Common myeloid progenitor, CD34-positive (primary cell): ENCODE data around the gene MMS22L. TPM values are rescaled to one million over a fixed set of nuclear protein-coding genes. Genes with fewer than 3 reads are reported as not detected.
A peak's percentile ranks its signal among the peaks of the same experiment; 100 is the strongest.

Experiments
- CTCF ChIA-PET: fragments of 350-600 bp; sonication (Branson Sonifier 250); formaldehyde crosslinking; loops from one replicate; lab custom pipeline; 2021; ENCODE audit warnings: antibody characterized with exemption; lab: Charles Lee
- POLR2A ChIA-PET: fragments of 350-600 bp; sonication (Branson Sonifier 250); formaldehyde crosslinking; loops from one replicate; lab custom pipeline; 2021; ENCODE audit warnings: antibody characterized with exemption; lab: Charles Lee
- DNase-seq, 3 donors: peaks; one replicate each; pipeline versions ENCODE4 v3.0.0 to v3.0.0-alpha.2; 2013
- H3K27ac ChIP-seq, 2 experiments: 1 replicate in 1 of 2; 2 replicates in 1 of 2; pipeline ENCODE4 v1.7.0; 2013; ENCODE audit warnings: inconsistent platforms in 2 of 2, low read length in 2 of 2, mild to moderate bottlenecking in 2 of 2, low read depth in 1 of 2, moderate library complexity in 1 of 2; ENCODE audit not compliant: severe bottlenecking in 2 of 2, insufficient read depth in 1 of 2, poor library complexity in 1 of 2
- H3K27me3 ChIP-seq, 5 experiments: replicated peaks in 2 of 5; 1 replicate in 3 of 5; 2 replicates in 2 of 5; pipeline versions ENCODE4 v1.6.1 to v1.7.0; 2013; ENCODE audit warnings: low read length in 4 of 5, mild to moderate bottlenecking in 2 of 5, moderate library complexity in 2 of 5, inconsistent platforms in 1 of 5; ENCODE audit not compliant: insufficient read depth in 5 of 5, control insufficient read depth in 4 of 5
- H3K36me3 ChIP-seq, 4 experiments: 1 replicate in 2 of 4; 2 replicates in 2 of 4; pipeline versions ENCODE4 v1.6.1 to v1.7.0; 2013; ENCODE audit warnings: low read length in 3 of 4, control low read depth in 1 of 4, mild to moderate bottlenecking in 1 of 4; ENCODE audit not compliant: control insufficient read depth in 4 of 4, insufficient read depth in 4 of 4
- H3K4me1 ChIP-seq, 4 experiments: 1 replicate in 3 of 4; 2 replicates in 1 of 4; pipeline versions ENCODE4 v1.6.1 to v1.7.1; 2013; ENCODE audit warnings: low read length in 3 of 4, mild to moderate bottlenecking in 3 of 4, control low read depth in 1 of 4, inconsistent platforms in 1 of 4, moderate library complexity in 1 of 4; ENCODE audit not compliant: control insufficient read depth in 4 of 4, insufficient read depth in 4 of 4; ENCODE audit errors: control extremely low read depth in 1 of 4
- H3K4me3 ChIP-seq, 7 experiments: 1 replicate in 4 of 7; 2 replicates in 3 of 7; pipeline versions ENCODE4 v1.5.1 to v1.7.0; 2013; ENCODE audit warnings: mild to moderate bottlenecking in 7 of 7, low read length in 6 of 7, moderate library complexity in 6 of 7, inconsistent platforms in 2 of 7, low read depth in 2 of 7, control low read depth in 1 of 7; ENCODE audit not compliant: insufficient read depth in 4 of 7, control insufficient read depth in 1 of 7; ENCODE audit errors: extremely low read depth in 1 of 7
- H3K9me3 ChIP-seq, 5 experiments: 1 replicate in 4 of 5; 2 replicates in 1 of 5; pipeline versions ENCODE4 v1.6.1 to v1.7.1; 2013; ENCODE audit warnings: low read length in 4 of 5, mild to moderate bottlenecking in 2 of 5, inconsistent platforms in 1 of 5, low read depth in 1 of 5, moderate library complexity in 1 of 5; ENCODE audit not compliant: control insufficient read depth in 4 of 5, insufficient read depth in 2 of 5; ENCODE audit errors: control extremely low read depth in 1 of 5
- WGBS: methylation state at CpG from one replicate; pipeline ENCODE4 v1.1.5; 2013; ENCODE audit not compliant: insufficient coverage; 5-methylcytosine and 5-hydroxymethylcytosine counted together
- polyA plus RNA-seq: library from polyadenylated mRNA; unstranded; fragments of 120-200 nt; gene quantifications from one replicate; pipeline ENCODE4 v1.2.1, GENCODE V29; 2013

The MMS22L gene
- polyA plus RNA-seq: 12.5 TPM

- Histone ChIP-seq H3K9me3 (no peaks in the 10 kb centered on the region), H3K27ac (peak within 1 kb of the TSS; percentile 61 to 85), H3K4me3 (peak within 1 kb of the TSS; percentile 74 to 98 (median 94)), H3K36me3 (peaks cover 2 to 7% (median 3%) of the 10 kb centered on the region in 4 experiments), H3K27me3 (no peaks in the 10 kb centered on the region), H3K4me1 (peaks cover 6 to 20% (median 9%) of the 10 kb centered on the region in 4 experiments)
- POLR2A ChIA-PET: no interaction called here
- CTCF ChIA-PET: no interaction called here
- peak; percentile 96 to 98 (median 97) for DNase-seq
- 0% methylated on average over 44 of the region's 67 CpGs for WGBS
Measured at GRCh38 chr6:97282726-97283617, at the start of gene MMS22L. TSS of gene MMS22L (minus strand) at chr6:97283216. CDS start at chr6:97282477, 739 bp downstream.

GRCh38 chr6:97322811-97323210, 39.8 kb upstream of the MMS22L start:
- WGBS: no CpG with 5 or more reads among the region's 1 CpG
- H3K36me3 ChIP-seq: no peaks in the 10 kb centered on the region
- no peak overlapping the region for H3K27ac ChIP-seq
- H3K4me3 ChIP-seq: no peak overlapping the region
- DNase-seq: no peak
- CTCF ChIA-PET: no interaction called here
- POLR2A ChIA-PET: no interaction called here
- H3K9me3 ChIP-seq: peaks cover 0 to 2% (median 0%) of the 10 kb centered on the region in 5 experiments
- no peaks in the 10 kb centered on the region for H3K4me1 ChIP-seq
- no peaks in the 10 kb centered on the region for H3K27me3 ChIP-seq

GRCh38 chr6:97322226-97322625, 39.2 kb upstream of the MMS22L start:
- Histone ChIP-seq H3K4me3 (no peak overlapping the region), H3K36me3 (no peaks in the 10 kb centered on the region), H3K4me1 (no peaks in the 10 kb centered on the region), H3K9me3 (peaks cover 0 to 2% (median 0%) of the 10 kb centered on the region in 5 experiments), H3K27ac (no peak overlapping the region), H3K27me3 (no peaks in the 10 kb centered on the region)
- ChIA-PET POLR2A (no interaction called here), CTCF (no interaction called here)
- no peak for DNase-seq
- 100% methylated on average over 1 of the region's 1 CpG for WGBS

- H3K4me1 ChIP-seq: no peaks in the 10 kb centered on the region
- ChIA-PET CTCF (no interaction called here), POLR2A (no interaction called here)
- no peak overlapping the region for H3K27ac ChIP-seq
- H3K27me3 ChIP-seq: no peaks in the 10 kb centered on the region
- no peak overlapping the region for H3K4me3 ChIP-seq
- H3K9me3 ChIP-seq: no peaks in the 10 kb centered on the region
- no peaks in the 10 kb centered on the region for H3K36me3 ChIP-seq
- no peak for DNase-seq
Measured at GRCh38 chr6:97316978-97317377, 34.0 kb upstream of the MMS22L start.

- ChIA-PET POLR2A (no interaction called here), CTCF (no interaction called here)
- no peak overlapping the region for H3K27ac ChIP-seq
- DNase-seq: no peak
- H3K4me1 ChIP-seq: no peaks in the 10 kb centered on the region
- no peak overlapping the region for H3K4me3 ChIP-seq
- H3K36me3 ChIP-seq: no peaks in the 10 kb centered on the region
- no peaks in the 10 kb centered on the region for H3K9me3 ChIP-seq
- WGBS: no CpG with 5 or more reads among the region's 1 CpG
- peaks cover 0 to 2% (median 0%) of the 10 kb centered on the region in 5 experiments for H3K27me3 ChIP-seq
Measured at GRCh38 chr6:97312241-97312640, 29.2 kb upstream of the MMS22L start.

GRCh38 chr6:97306544-97307320, 23.7 kb upstream of the MMS22L start:
- H3K27me3 ChIP-seq: peaks cover 0 to 5% (median 0%) of the 10 kb centered on the region in 5 experiments
- H3K36me3 ChIP-seq: no peaks in the 10 kb centered on the region
- H3K27ac ChIP-seq: no peak overlapping the region
- H3K9me3 ChIP-seq: no peaks in the 10 kb centered on the region
- ChIA-PET CTCF (interaction anchor here (1.5 kb wide), 1 partner anchor 67 kb away, joined by 3 read pairs; no protein-coding TSS in a partner anchor), POLR2A (interaction anchor here (0.6 kb wide), 1 partner anchor 69 kb away, joined by 3 read pairs; no protein-coding TSS in a partner anchor)
- H3K4me1 ChIP-seq: no peaks in the 10 kb centered on the region
- DNase-seq: no peak
- H3K4me3 ChIP-seq: no peak overlapping the region
- 100% methylated on average over 1 of the region's 1 CpG for WGBS
